GM21786 (cell line): ENCODE results near the gene RALGAPB.

Experiments used
- ATAC-seq: cut with Tn5 transposase; IDR thresholded peaks from one replicate; pipeline ENCODE4 v1.9.1; 2021; ENCODE audit not compliant: unreplicated experiment

The RALGAPB gene

DNA sequence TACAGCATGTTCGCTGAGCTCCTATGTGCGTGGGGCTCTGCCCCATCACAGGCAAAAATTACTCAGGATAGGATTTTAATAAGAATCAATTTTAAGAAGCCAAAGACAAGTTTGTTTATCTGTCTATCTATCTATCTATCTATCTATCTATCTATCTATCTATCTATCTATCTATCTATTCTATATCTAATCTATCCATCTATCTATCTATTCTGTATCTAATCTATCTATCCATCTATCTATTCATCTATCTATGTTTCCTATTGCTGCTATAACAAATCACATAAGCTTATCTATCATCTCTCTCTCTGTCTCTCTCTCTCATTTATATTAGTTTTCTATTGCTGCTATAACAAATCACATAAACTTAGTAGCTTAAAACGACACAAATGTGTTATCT, 130.6 kb downstream of the RALGAPB start:
- ATAC-seq, result no peak

- no peak for ATAC-seq
Observed at GRCh38 chr20:38604873-38605303, 132.2 kb downstream of the RALGAPB start.

DNA sequence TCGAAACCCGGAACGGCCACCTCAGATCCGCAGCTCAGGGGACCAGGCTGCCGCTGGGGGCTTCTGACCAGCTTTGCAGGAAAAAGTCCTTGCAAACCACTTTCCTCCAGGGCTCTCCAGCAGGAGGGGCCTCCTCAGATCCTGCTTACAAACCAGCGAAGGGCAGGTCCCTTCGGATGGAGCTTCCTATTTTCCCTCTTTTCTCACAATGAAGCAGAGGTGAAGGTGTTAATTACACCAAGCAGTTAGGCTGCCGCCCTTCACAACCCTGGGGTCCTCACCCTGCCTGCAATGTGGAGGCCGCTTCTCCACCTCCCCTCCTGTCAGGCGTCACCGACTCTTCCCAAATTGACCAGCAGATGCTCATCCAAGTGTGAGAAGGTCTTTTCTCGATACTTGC, 134.7 kb downstream of the RALGAPB start:
- ATAC-seq, result no peak

DNA sequence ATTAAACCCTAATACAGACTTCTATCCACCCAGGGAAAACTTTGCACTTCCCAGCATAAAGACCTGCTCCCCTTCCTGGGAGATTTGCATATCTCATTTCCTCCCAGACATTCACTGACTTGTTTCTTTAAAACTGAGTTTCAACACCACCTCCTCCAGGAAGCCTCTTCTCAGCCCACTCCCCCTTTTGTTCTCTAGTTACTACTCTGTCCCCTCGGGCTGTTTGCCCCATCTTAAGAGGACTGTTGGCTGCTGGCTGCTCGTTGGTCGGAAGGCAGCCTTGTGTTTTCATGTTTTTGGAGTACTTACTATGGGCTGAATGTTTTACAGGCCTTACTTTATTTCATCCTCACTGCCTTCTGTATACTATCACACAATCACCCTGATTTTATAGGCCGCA, 135.5 kb downstream of the RALGAPB start:
- no peak for ATAC-seq

DNA sequence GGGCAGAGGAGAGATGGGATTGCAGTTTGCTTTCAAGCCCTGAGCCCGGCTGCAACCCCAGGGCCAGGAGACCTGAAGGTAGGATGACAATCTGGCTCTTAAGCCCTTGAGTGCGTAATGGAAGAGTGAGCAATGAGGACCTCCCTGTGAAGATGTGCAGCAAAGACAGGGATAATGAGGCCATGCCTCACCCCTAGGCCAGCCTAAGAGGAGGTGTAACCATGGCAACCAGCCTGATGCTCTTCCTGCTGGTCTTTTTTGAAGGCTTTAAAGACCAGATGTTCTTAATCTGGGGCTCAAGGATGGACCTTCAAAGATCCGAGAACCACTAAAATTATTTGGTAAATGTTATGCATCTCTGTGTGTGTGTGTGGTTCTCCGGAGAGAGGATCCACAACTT, 137.2 kb downstream of the RALGAPB start:
- ATAC-seq, result no peak

- ATAC-seq, result no peak
Observed at GRCh38 chr20:38610521-38610920, 137.9 kb downstream of the RALGAPB start.

- ATAC-seq, result no peak
Observed at GRCh38 chr20:38612751-38613515, 140.3 kb downstream of the RALGAPB start.

- no peak for ATAC-seq
Observed at GRCh38 chr20:38615283-38615682, 142.6 kb downstream of the RALGAPB start.

DNA sequence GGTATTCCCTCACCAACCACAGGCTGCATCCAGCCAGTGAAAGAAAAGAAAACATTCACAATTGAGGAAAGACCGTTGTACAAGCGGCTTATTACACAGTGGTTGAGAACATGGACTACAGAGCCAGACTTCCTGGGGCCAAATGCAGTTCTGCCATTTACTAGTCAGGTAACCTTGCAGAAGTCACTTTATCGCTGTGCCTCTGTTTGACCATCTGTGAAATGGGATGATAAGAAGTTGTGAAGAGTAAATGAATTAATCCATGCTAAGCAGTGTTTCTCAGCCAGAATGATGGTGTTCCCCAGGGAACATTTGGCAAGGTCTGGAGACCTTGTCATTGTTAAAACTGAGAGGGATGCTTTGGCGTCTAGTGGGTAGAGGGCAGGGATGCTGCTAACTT, 143.8 kb downstream of the RALGAPB start:
- no peak for ATAC-seq

GRCh38 chr20:38617011-38617829, 144.6 kb downstream of the RALGAPB start:
- ATAC-seq, result no peak

DNA sequence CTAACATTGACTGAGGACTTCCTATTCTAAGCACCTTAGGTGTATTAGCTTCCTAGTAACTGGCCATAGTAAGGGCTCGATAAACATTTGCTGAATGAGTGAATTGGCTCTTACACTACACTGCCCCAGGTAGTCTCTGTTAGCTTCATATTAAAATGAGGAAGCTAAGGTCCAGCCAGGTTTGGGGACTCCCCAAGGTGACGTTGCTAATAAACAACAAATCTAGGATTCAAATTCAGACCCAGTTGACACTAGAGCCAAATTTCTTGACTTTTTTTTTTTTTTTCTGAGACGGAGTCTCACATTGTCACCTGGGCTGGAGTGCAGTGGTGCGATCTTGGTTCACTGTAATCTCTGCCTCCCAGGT, 145.2 kb downstream of the RALGAPB start:
- no peak for ATAC-seq

DNA sequence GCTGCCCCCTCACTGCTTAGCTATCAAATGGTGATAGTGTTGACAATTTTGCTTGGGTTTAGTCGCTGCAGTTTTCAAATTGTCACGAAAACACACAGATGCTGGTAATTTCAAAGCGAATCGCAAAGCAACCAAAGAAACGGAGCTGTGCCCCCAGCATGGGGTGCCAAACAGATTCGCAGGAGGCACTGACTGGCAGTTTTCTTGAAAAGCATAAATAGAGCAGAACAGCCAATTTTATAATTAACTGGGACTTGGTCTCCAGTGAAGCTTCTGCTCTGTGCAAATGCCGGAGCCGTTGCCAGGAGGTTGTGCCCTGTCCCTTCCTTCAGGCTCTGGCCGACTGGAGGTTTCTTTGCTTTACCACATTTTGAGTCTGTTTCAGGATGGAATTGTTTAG, 147.8 kb downstream of the RALGAPB start:
- no peak for ATAC-seq

- ATAC-seq, result no peak
Observed at GRCh38 chr20:38623061-38623460, 150.4 kb downstream of the RALGAPB start.

- ATAC-seq, result no peak
Observed at GRCh38 chr20:38624084-38624483, 151.4 kb downstream of the RALGAPB start.

- no peak for ATAC-seq
Observed at GRCh38 chr20:38625896-38626295, 153.3 kb downstream of the RALGAPB start.

- ATAC-seq, result no peak
Observed at GRCh38 chr20:38626921-38627659, 154.4 kb downstream of the RALGAPB start.
